Measurements from ENCODE around the gene NSD2. TPM values are rescaled to one million over a fixed set of nuclear protein-coding genes. Genes with fewer than 3 reads are reported as not detected.

NSD2 gene
- total RNA-seq, 1 donor from 2014 or later: 66.4 TPM

GRCh38 chr4:1900624-1901023 lies 29.4 kb downstream of the NSD2 start:
- Mint-ChIP-seq H3K27ac (ENCODE audit: unreplicated experiment) (no peak overlapping the region), H3K36me3 (ENCODE audit: unreplicated experiment) (peaks cover 17% of the 10 kb centered on the region), H3K4me1 (ENCODE audit: unreplicated experiment) (peaks cover 7% of the 10 kb centered on the region), H3K27me3 (ENCODE audit: unreplicated experiment) (no peaks in the 10 kb centered on the region), H3K4me3 (ENCODE audit: unreplicated experiment) (no peak overlapping the region), H3K9me3 (ENCODE audit: unreplicated experiment) (no peaks in the 10 kb centered on the region)
- TF ChIP-seq CTCF (IDR thresholded peaks at IDR 0.05): no peak
- DNase-seq (ENCODE audit: extremely low spot score, unreplicated experiment): no peak

- no peak for TF ChIP-seq CTCF (IDR thresholded peaks at IDR 0.05)
These were observed 29.9 kb downstream of the NSD2 start for GRCh38 chr4:1901127-1901526.

GRCh38 chr4:1902243-1902642 lies 31.1 kb downstream of the NSD2 start:
- no peak for DNase-seq (ENCODE audit: extremely low spot score, unreplicated experiment)
- peaks cover 7% of the 10 kb centered on the region for H3K4me1 Mint-ChIP-seq (ENCODE audit: unreplicated experiment)
- no peak overlapping the region for H3K27ac Mint-ChIP-seq (ENCODE audit: unreplicated experiment)
- H3K36me3 Mint-ChIP-seq (ENCODE audit: unreplicated experiment): peaks cover 24% of the 10 kb centered on the region
- TF ChIP-seq CTCF (IDR thresholded peaks at IDR 0.05): no peak
- no peaks in the 10 kb centered on the region for H3K27me3 Mint-ChIP-seq (ENCODE audit: unreplicated experiment)
- no peaks in the 10 kb centered on the region for H3K9me3 Mint-ChIP-seq (ENCODE audit: unreplicated experiment)
- no peak overlapping the region for H3K4me3 Mint-ChIP-seq (ENCODE audit: unreplicated experiment)

More at GRCh38 chr4:1901127-1901526, 29.9 kb downstream of the NSD2 start:
- Mint-ChIP-seq H3K36me3 (ENCODE audit: unreplicated experiment) (peaks cover 17% of the 10 kb centered on the region), H3K9me3 (ENCODE audit: unreplicated experiment) (no peaks in the 10 kb centered on the region), H3K4me1 (ENCODE audit: unreplicated experiment) (peaks cover 7% of the 10 kb centered on the region), H3K27ac (ENCODE audit: unreplicated experiment) (no peak overlapping the region), H3K27me3 (ENCODE audit: unreplicated experiment) (no peaks in the 10 kb centered on the region), H3K4me3 (ENCODE audit: unreplicated experiment) (no peak overlapping the region)
- no peak for DNase-seq (ENCODE audit: extremely low spot score, unreplicated experiment)

- TF ChIP-seq CTCF (IDR thresholded peaks at IDR 0.05): no peak
- Mint-ChIP-seq H3K27ac (ENCODE audit: unreplicated experiment) (no peak overlapping the region), H3K27me3 (ENCODE audit: unreplicated experiment) (no peaks in the 10 kb centered on the region), H3K4me1 (ENCODE audit: unreplicated experiment) (peaks cover 7% of the 10 kb centered on the region), H3K9me3 (ENCODE audit: unreplicated experiment) (no peaks in the 10 kb centered on the region), H3K4me3 (ENCODE audit: unreplicated experiment) (no peak overlapping the region), H3K36me3 (ENCODE audit: unreplicated experiment) (peaks cover 27% of the 10 kb centered on the region)
- no peak for DNase-seq (ENCODE audit: extremely low spot score, unreplicated experiment)
These were observed 31.8 kb downstream of the NSD2 start for GRCh38 chr4:1903035-1903434.

- Mint-ChIP-seq H3K27me3 (ENCODE audit: unreplicated experiment) (no peaks in the 10 kb centered on the region), H3K36me3 (ENCODE audit: unreplicated experiment) (peaks cover 27% of the 10 kb centered on the region), H3K27ac (ENCODE audit: unreplicated experiment) (no peak overlapping the region), H3K4me1 (ENCODE audit: unreplicated experiment) (peaks cover 3% of the 10 kb centered on the region), H3K9me3 (ENCODE audit: unreplicated experiment) (no peaks in the 10 kb centered on the region), H3K4me3 (ENCODE audit: unreplicated experiment) (no peak overlapping the region)
- DNase-seq (ENCODE audit: extremely low spot score, unreplicated experiment): no peak
- no peak for TF ChIP-seq CTCF (IDR thresholded peaks at IDR 0.05)
These were observed 32.8 kb downstream of the NSD2 start for GRCh38 chr4:1904042-1904441.
